Hepatocyte (in vitro differentiated cells): Measurements from ENCODE around the gene UPF1. TPM values are rescaled to one million over a fixed set of nuclear protein-coding genes. Genes with fewer than 3 reads are reported as not detected.

Experiments used
- DNase-seq: peaks from one replicate; pipeline ENCODE4 v3.0.0-alpha.2; 2016; ENCODE audit warnings: low spot score
- H2AFZ ChIP-seq: fragments of 200-600 bp; sonication (generic); 2 replicates; pipeline ENCODE4 v1.6.0; 2016; ENCODE audit warnings: antibody characterized with exemption, mild to moderate bottlenecking
- H3K27ac ChIP-seq: fragments of 200-600 bp; sonication (generic); 2 replicates; pipeline ENCODE4 v1.5.1; 2016; ENCODE audit warnings: mild to moderate bottlenecking
- H3K27me3 ChIP-seq: fragments of 200-600 bp; sonication (generic); 2 replicates; pipeline ENCODE4 v1.6.1; 2016
- H3K36me3 ChIP-seq: fragments of 200-600 bp; sonication (generic); replicated peaks from 2 replicates; pipeline ENCODE4 v1.5.1; 2016; ENCODE audit warnings: low read depth; ENCODE audit not compliant: insufficient read depth
- H3K4me1 ChIP-seq: fragments of 200-600 bp; sonication (generic); 2 replicates; pipeline ENCODE4 v1.5.1; 2016; ENCODE audit warnings: mild to moderate bottlenecking, moderate library complexity; ENCODE audit not compliant: insufficient read depth
- H3K4me2 ChIP-seq: fragments of 200-600 bp; sonication (generic); 2 replicates; pipeline ENCODE4 v1.6.0; 2016
- H3K4me3 ChIP-seq: fragments of 200-600 bp; sonication (generic); 2 replicates; pipeline ENCODE4 v1.5.1; 2016; ENCODE audit warnings: mild to moderate bottlenecking
- H3K79me2 ChIP-seq: fragments of 200-600 bp; sonication (generic); 2 replicates; pipeline ENCODE4 v1.6.0; 2017; ENCODE audit warnings: mild to moderate bottlenecking
- H3K9me2 ChIP-seq: fragments of 200-600 bp; sonication (generic); replicated peaks from 2 replicates; pipeline ENCODE4 v1.6.0; 2017; ENCODE audit warnings: mild to moderate bottlenecking; ENCODE audit not compliant: insufficient read depth
- H3K9me3 ChIP-seq: fragments of 200-600 bp; sonication (generic); 2 replicates; pipeline ENCODE4 v1.5.1; 2016; ENCODE audit warnings: low read depth, mild to moderate bottlenecking
- H4K20me1 ChIP-seq: fragments of 200-600 bp; sonication (generic); 2 replicates; pipeline ENCODE4 v1.6.0; 2016; ENCODE audit warnings: mild to moderate bottlenecking; ENCODE audit not compliant: insufficient read depth, poor library complexity, severe bottlenecking
- EZH2 ChIP-seq: fragments of 200-600 bp; sonication (generic); IDR thresholded peaks from 2 replicates; pipeline ENCODE4 v1.6.1; 2016; ENCODE audit warnings: antibody characterized with exemption, mild to moderate bottlenecking, borderline replicate concordance
- EZH2phosphoT487 ChIP-seq: fragments of 200-600 bp; sonication (generic); IDR thresholded peaks from one replicate; pipeline ENCODE4 v1.6.1; 2018; ENCODE audit warnings: antibody characterized with exemption, mild to moderate bottlenecking, low read depth, moderate library complexity; ENCODE audit not compliant: unreplicated experiment, severe bottlenecking
- WGBS: methylation state at CpG from one replicate; pipeline ENCODE4 v1.1.6; 2016; ENCODE audit warnings: low lambda C conversion rate; ENCODE audit errors: missing lambda C conversion rate; 5-methylcytosine and 5-hydroxymethylcytosine counted together
- polyA plus RNA-seq: library from polyadenylated mRNA; unstranded; fragments of >200 nt; fragmentation: Nextera tagmentation; extraction: Ambion mirVana; gene quantifications from 2 replicates; pipeline ENCODE4 v1.2.1, GENCODE V29; 2016
- total RNA-seq: library from RNA; depleted of rRNA; stranded (reverse); fragments of >200 nt; gene quantifications from 2 replicates; pipeline ENCODE4 v1.2.3, GENCODE V29; 2014
- TF ChIP-seq, protein P1 (sequence below): fragments of 200-600 bp; sonication (generic); IDR thresholded peaks from 2 replicates; pipeline ENCODE4 v1.5.1; 2016; ENCODE audit warnings: antibody characterized with exemption, mild to moderate bottlenecking; ENCODE audit not compliant: poor library complexity

UPF1 gene
- total and polyA plus RNA-seq, 2 experiments from 2014 or later, result 27.0 to 47.2 TPM

DNA sequence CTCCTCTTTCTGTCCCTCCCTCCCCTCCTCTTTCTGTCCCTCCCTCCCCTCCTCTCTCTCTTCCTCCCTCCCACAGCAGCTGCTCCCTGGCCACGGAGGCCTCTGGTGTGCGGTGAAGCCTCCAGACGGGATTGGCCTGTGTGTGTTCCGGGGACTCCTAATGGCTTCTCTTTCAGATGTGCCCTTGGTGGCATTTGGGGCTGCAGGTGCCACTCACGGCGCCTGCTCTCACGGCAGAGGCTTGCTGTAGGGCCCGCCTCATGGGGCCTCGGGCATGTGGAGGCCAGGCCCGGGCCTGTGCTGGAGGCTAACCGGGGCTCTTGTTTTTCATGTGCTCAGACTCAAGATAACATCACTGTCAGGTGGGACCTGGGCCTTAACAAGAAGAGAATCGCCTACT lies 20.9 kb downstream of the UPF1 start:
- Histone ChIP-seq H3K79me2 (peaks cover 45% of the 10 kb centered on the region), H3K4me1 (peaks cover 12% of the 10 kb centered on the region), H3K9me3 (no peaks in the 10 kb centered on the region), H3K27ac (no peak overlapping the region), H3K4me3 (no peak overlapping the region), H2AFZ (no peak overlapping the region), H3K9me2 (no peaks in the 10 kb centered on the region), H3K36me3 (no peaks in the 10 kb centered on the region), H3K4me2 (no peak overlapping the region), H4K20me1 (peaks cover 45% of the 10 kb centered on the region), H3K27me3 (no peaks in the 10 kb centered on the region)
- TF ChIP-seq EZH2, result no peak
- TF ChIP-seq, protein P1, sequence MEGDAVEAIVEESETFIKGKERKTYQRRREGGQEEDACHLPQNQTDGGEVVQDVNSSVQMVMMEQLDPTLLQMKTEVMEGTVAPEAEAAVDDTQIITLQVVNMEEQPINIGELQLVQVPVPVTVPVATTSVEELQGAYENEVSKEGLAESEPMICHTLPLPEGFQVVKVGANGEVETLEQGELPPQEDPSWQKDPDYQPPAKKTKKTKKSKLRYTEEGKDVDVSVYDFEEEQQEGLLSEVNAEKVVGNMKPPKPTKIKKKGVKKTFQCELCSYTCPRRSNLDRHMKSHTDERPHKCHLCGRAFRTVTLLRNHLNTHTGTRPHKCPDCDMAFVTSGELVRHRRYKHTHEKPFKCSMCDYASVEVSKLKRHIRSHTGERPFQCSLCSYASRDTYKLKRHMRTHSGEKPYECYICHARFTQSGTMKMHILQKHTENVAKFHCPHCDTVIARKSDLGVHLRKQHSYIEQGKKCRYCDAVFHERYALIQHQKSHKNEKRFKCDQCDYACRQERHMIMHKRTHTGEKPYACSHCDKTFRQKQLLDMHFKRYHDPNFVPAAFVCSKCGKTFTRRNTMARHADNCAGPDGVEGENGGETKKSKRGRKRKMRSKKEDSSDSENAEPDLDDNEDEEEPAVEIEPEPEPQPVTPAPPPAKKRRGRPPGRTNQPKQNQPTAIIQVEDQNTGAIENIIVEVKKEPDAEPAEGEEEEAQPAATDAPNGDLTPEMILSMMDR, result no peak
- no peak for TF ChIP-seq EZH2phosphoT487
- WGBS, result 89% methylated on average over 12 of the region's 12 CpGs
- no peak for DNase-seq

DNA sequence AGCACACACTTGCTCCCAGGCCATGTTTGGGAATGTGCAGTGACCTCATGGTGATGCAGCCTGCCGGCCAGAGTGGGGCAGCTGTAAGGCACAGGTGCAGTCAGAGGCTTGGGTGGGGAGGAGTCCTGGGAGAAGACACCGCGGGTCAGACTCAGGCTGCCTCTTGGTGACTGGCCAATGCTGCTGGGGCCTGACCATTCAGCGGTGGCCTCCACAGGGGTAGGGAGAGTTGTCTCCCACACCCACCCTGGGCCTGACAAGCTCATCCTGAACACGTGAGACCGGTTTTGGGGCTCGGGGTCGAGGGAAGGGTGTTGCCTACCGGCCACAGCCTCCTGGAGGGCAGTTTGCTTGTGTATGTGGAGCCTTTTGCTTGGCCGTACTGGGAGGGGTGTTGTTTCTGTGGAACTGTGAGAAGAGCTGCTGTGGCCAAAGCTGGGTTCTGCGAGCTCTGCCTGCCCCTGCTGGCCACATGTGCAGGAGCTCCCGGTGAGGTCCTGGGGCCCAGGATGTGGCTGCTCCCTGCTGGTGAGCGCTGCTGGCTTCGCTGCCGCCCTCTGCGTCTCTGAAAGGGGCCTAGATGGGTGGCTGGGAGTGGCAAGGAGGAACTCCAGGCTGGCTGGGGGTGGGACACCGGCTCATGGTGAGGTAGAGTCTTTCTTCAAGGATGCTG lies 22.1 kb downstream of the UPF1 start:
- H4K20me1 ChIP-seq, result peaks cover 33% of the 10 kb centered on the region
- DNase-seq, result no peak
- 93% methylated on average over 15 of the region's 17 CpGs for WGBS
- H3K9me2 ChIP-seq, result no peaks in the 10 kb centered on the region
- no peaks in the 10 kb centered on the region for H3K36me3 ChIP-seq
- H3K27ac ChIP-seq, result no peak overlapping the region
- TF ChIP-seq EZH2 (no peak), EZH2phosphoT487 (no peak)
- TF ChIP-seq, protein P1, result no peak
- H3K27me3 ChIP-seq, result no peaks in the 10 kb centered on the region
- H2AFZ ChIP-seq, result no peak overlapping the region
- no peak overlapping the region for H3K4me3 ChIP-seq
- peaks cover 33% of the 10 kb centered on the region for H3K79me2 ChIP-seq
- H3K4me1 ChIP-seq, result peaks cover 12% of the 10 kb centered on the region
- no peaks in the 10 kb centered on the region for H3K9me3 ChIP-seq
- H3K4me2 ChIP-seq, result no peak overlapping the region

DNA sequence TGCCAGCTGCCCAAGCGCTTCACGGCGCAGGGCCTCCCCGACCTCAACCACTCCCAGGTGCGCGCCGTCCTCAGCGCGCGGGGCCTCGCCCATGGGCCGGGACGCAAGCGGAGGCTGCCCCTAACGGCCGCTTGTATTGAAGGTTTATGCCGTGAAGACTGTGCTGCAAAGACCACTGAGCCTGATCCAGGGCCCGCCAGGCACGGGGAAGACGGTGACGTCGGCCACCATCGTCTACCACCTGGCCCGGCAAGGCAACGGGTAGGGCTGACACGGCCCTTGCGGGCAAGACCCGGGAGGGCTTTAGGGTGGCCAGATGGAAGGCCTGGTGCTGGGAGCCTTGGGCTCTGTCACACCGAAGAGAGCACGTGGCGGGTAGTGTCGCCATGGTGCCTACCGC lies 23.2 kb downstream of the UPF1 start:
- no peaks in the 10 kb centered on the region for H3K36me3 ChIP-seq
- DNase-seq, result no peak
- H3K79me2 ChIP-seq, result peaks cover 22% of the 10 kb centered on the region
- H4K20me1 ChIP-seq, result peaks cover 22% of the 10 kb centered on the region
- H3K27me3 ChIP-seq, result no peaks in the 10 kb centered on the region
- TF ChIP-seq EZH2 (no peak), EZH2phosphoT487 (no peak)
- TF ChIP-seq, protein P1, result no peak
- H3K9me2 ChIP-seq, result no peaks in the 10 kb centered on the region
- no peak overlapping the region for H3K4me2 ChIP-seq
- H3K4me1 ChIP-seq, result peaks cover under 1% of the 10 kb centered on the region
- no peaks in the 10 kb centered on the region for H3K9me3 ChIP-seq
- no peak overlapping the region for H3K4me3 ChIP-seq
- H2AFZ ChIP-seq, result no peak overlapping the region
- H3K27ac ChIP-seq, result no peak overlapping the region
- 98% methylated on average over 30 of the region's 33 CpGs for WGBS
